Keratinocyte (primary cell): ENCODE results near the gene KCNG2. TPM values are rescaled to one million over a fixed set of nuclear protein-coding genes. Genes with fewer than 3 reads are reported as not detected.

Source experiments
- DNase-seq: peaks from one replicate; pipeline ENCODE4 v3.0.0-alpha.2; 2011; ENCODE audit warnings: low read depth, missing footprints, low spot score
- FAIRE-seq: peaks from 2 replicates; lab custom pipeline; 2011; peaks lifted over from hg19 to GRCh38; lab: Jason Lieb, UNC
- H2AFZ ChIP-seq: 2 replicates; pipeline ENCODE4 v1.6.0; 2012; ENCODE audit warnings: low read length, control low read depth, inconsistent platforms; ENCODE audit not compliant: control insufficient read depth
- H3K27ac ChIP-seq: 2 replicates; pipeline ENCODE4 v1.5.1; 2011; ENCODE audit warnings: low read length; ENCODE audit not compliant: control insufficient read depth, insufficient read depth
- H3K27me3 ChIP-seq: 3 replicates; pipeline ENCODE4 v1.6.0; 2011; ENCODE audit warnings: low read length; ENCODE audit not compliant: control insufficient read depth, insufficient read depth; ENCODE audit errors: extremely low read depth
- H3K36me3 ChIP-seq, 2 experiments: 2 replicates in 1 of 2; 3 replicates in 1 of 2; pipeline ENCODE4 v1.5.1; 2011; ENCODE audit warnings: low read length in 2 of 2, mild to moderate bottlenecking in 1 of 2; ENCODE audit not compliant: control insufficient read depth in 2 of 2, insufficient read depth in 2 of 2; ENCODE audit errors: extremely low read depth in 1 of 2
- H3K4me1 ChIP-seq: 3 replicates; pipeline ENCODE4 v1.5.1; 2011; ENCODE audit warnings: low read length; ENCODE audit not compliant: control insufficient read depth, insufficient read depth; ENCODE audit errors: extremely low read depth
- H3K4me2 ChIP-seq: 3 replicates; pipeline ENCODE4 v1.6.0; 2011; ENCODE audit warnings: low read depth, low read length; ENCODE audit not compliant: control insufficient read depth, insufficient read depth; ENCODE audit errors: extremely low read depth
- H3K4me3 ChIP-seq, 3 experiments: fragments of 200-600 bp in 1 of 3; sonication (generic) in 1 of 3; 2 replicates in 2 of 3; 3 replicates in 1 of 3; pipeline ENCODE4 v1.5.1; 2011 to 2016; ENCODE audit warnings: low read length in 3 of 3, mild to moderate bottlenecking in 3 of 3, control low read depth in 2 of 3, inconsistent platforms in 1 of 3, low read depth in 1 of 3, mixed read lengths in 1 of 3, mixed run types in 1 of 3, moderate library complexity in 1 of 3; ENCODE audit not compliant: control insufficient read depth in 2 of 3, insufficient read depth in 2 of 3; ENCODE audit errors: extremely low read depth in 1 of 3
- H3K79me2 ChIP-seq: 2 replicates; pipeline ENCODE4 v1.6.0; 2012; ENCODE audit warnings: low read length; ENCODE audit not compliant: control insufficient read depth, insufficient read depth
- H3K9ac ChIP-seq: 3 replicates; pipeline ENCODE4 v1.6.0; 2011; ENCODE audit warnings: low read length; ENCODE audit not compliant: control insufficient read depth, insufficient read depth; ENCODE audit errors: extremely low read depth
- H3K9me1 ChIP-seq: 3 replicates; pipeline ENCODE4 v1.6.0; 2011; ENCODE audit warnings: low read length; ENCODE audit not compliant: control insufficient read depth, insufficient read depth; ENCODE audit errors: extremely low read depth
- H3K9me3 ChIP-seq: 2 replicates; pipeline ENCODE4 v1.5.1; 2012; ENCODE audit warnings: low read depth, low read length; ENCODE audit not compliant: control insufficient read depth
- H4K20me1 ChIP-seq: 3 replicates; pipeline ENCODE4 v1.6.0; 2011; ENCODE audit warnings: low read length; ENCODE audit not compliant: control insufficient read depth, insufficient read depth; ENCODE audit errors: extremely low read depth
- CTCF ChIP-seq, 3 experiments: IDR thresholded peaks in 1 of 3; conservative IDR thresholded peaks in 1 of 3; optimal IDR thresholded peaks in 1 of 3; 2 replicates in 2 of 3; 3 replicates in 1 of 3; pipeline versions ENCODE3 to v1.5.1; 2011; ENCODE audit warnings: low read length in 3 of 3, mild to moderate bottlenecking in 3 of 3, moderate library complexity in 2 of 3, control low read depth in 1 of 3, inconsistent platforms in 1 of 3; ENCODE audit not compliant: insufficient read depth in 2 of 3; ENCODE audit errors: extremely low read depth in 1 of 3
- EZH2 ChIP-seq: IDR thresholded peaks from one replicate; pipeline ENCODE4 v1.6.1; 2012; ENCODE audit warnings: inconsistent platforms, mild to moderate bottlenecking, low read length, moderate library complexity
- dilution Hi-C: fragments of 300-500 bp; cut with MboI; formaldehyde crosslinking; loops from one replicate; pipeline ENCODE4 v1.7.0; 2020; ENCODE audit warnings: low sequenced_read_pairs; ENCODE audit not compliant: extremely low pct_ligation_motif_present
- polyA plus RNA-seq, 5 experiments: library from polyadenylated mRNA; depleted of rRNA in 3 of 5; stranded (reverse) in 3 of 5; stranded (forward) in 1 of 5; unstranded in 1 of 5; fragments of >200 nt; gene quantifications; 1 replicate in 1 of 5; 2 replicates in 3 of 5; 3 replicates in 1 of 5; pipeline versions ENCODE4 v1.2.1 to v1.2.3, GENCODE V29; 2011 to 2012; ENCODE audit warnings: missing spikeins in 2 of 5, low read depth in 1 of 5, low replicate concordance in 1 of 5

The KCNG2 gene
- polyA plus RNA-seq, 1 donor (not counting 4 experiments of a cell fraction or from before 2014, with no cell fraction given) = not detected

GRCh38 chr18:79815657-79816056 is 17.9 kb downstream of the KCNG2 start:
- FAIRE-seq = no peak
- Histone ChIP-seq H3K4me1 (no peaks in the 10 kb centered on the region), H3K27ac (no peak overlapping the region), H2AFZ (no peak overlapping the region), H4K20me1 (no peaks in the 10 kb centered on the region), H3K9ac (no peak overlapping the region), H3K79me2 (no peaks in the 10 kb centered on the region), H3K9me1 (no peaks in the 10 kb centered on the region), H3K4me2 (no peak overlapping the region), H3K9me3 (no peaks in the 10 kb centered on the region), H3K4me3 (no peak overlapping the region), H3K27me3 (peaks cover 20% of the 10 kb centered on the region), H3K36me3 (no peaks in the 10 kb centered on the region)
- no peak for TF ChIP-seq CTCF (optimal IDR thresholded peaks at IDR 0.05 in 1 of 3, IDR thresholded peaks at IDR 0.05 in 1 of 3, conservative IDR thresholded peaks at IDR 0.05 in 1 of 3; ENCODE audit: extremely low read depth in 1 of 3, insufficient read depth in 2 of 3, low read length in 3 of 3)
- no peak for TF ChIP-seq EZH2
- DNase-seq = no peak
- dilution Hi-C loops = no loop called here

- dilution Hi-C loops = no loop called here
- Histone ChIP-seq H3K9ac (no peak overlapping the region), H4K20me1 (no peaks in the 10 kb centered on the region), H2AFZ (no peak overlapping the region), H3K9me3 (no peaks in the 10 kb centered on the region), H3K4me3 (no peak overlapping the region), H3K27ac (no peak overlapping the region), H3K36me3 (no peaks in the 10 kb centered on the region), H3K4me2 (no peak overlapping the region), H3K27me3 (peaks cover 20% of the 10 kb centered on the region), H3K79me2 (no peaks in the 10 kb centered on the region), H3K4me1 (no peaks in the 10 kb centered on the region), H3K9me1 (no peaks in the 10 kb centered on the region)
- DNase-seq = no peak
- TF ChIP-seq EZH2 (no peak), CTCF (optimal IDR thresholded peaks at IDR 0.05 in 1 of 3, IDR thresholded peaks at IDR 0.05 in 1 of 3, conservative IDR thresholded peaks at IDR 0.05 in 1 of 3; ENCODE audit: extremely low read depth in 1 of 3, insufficient read depth in 2 of 3, low read length in 3 of 3) (no peak)
- FAIRE-seq = no peak
These were observed 18.4 kb downstream of the KCNG2 start for GRCh38 chr18:79816092-79816491.
